ENCODE measurements around the gene IL37.

DNA sequence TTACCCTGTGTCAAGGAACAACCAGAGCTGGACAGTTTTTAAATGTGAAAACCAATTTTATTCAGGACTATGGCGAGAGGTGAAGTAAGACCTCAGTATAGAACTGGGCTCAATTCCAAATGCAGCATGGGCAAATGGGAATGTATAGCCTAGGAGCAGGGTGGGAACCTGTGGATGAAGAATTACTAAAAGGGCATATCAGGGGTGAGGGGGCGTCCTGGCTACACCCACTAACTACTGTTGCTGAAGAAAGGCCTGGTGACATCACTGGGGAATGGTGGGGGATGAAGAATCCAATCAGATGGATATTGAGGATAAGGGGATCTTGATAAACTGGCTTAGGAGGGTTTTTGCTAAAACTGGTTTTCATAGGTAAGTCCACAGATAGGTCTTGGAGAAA lies 27.3 kb upstream of the IL37 start:
- TF ChIP-seq POLR2A (IDR thresholded peaks at IDR 0.05): no peak
- TF ChIP-seq, protein P1, sequence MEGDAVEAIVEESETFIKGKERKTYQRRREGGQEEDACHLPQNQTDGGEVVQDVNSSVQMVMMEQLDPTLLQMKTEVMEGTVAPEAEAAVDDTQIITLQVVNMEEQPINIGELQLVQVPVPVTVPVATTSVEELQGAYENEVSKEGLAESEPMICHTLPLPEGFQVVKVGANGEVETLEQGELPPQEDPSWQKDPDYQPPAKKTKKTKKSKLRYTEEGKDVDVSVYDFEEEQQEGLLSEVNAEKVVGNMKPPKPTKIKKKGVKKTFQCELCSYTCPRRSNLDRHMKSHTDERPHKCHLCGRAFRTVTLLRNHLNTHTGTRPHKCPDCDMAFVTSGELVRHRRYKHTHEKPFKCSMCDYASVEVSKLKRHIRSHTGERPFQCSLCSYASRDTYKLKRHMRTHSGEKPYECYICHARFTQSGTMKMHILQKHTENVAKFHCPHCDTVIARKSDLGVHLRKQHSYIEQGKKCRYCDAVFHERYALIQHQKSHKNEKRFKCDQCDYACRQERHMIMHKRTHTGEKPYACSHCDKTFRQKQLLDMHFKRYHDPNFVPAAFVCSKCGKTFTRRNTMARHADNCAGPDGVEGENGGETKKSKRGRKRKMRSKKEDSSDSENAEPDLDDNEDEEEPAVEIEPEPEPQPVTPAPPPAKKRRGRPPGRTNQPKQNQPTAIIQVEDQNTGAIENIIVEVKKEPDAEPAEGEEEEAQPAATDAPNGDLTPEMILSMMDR (IDR thresholded peaks at IDR 0.05): no peak

All from adrenal gland (tissue), 5 donors.